Measurements from ENCODE around the gene SRGN. TPM values are rescaled to one million over a fixed set of nuclear protein-coding genes. Genes with fewer than 3 reads are reported as not detected.

SRGN gene
- polyA plus RNA-seq, 1 donor from 2014 or later: not detected

- Histone ChIP-seq H3K36me3 (ENCODE audit: insufficient read depth, low read length) (no peaks in the 10 kb centered on the region), H3F3A (ENCODE audit: insufficient read depth, low read length, poor library complexity, severe bottlenecking) (no peaks in the 10 kb centered on the region), H3K27me3 (ENCODE audit: insufficient read depth, low read depth, low read length) (no peaks in the 10 kb centered on the region), H4K20me1 (ENCODE audit: insufficient read depth) (no peaks in the 10 kb centered on the region), H3K27ac (ENCODE audit: low read length) (no peak overlapping the region), H3K9me2 (ENCODE audit: insufficient read depth, low read length) (no peaks in the 10 kb centered on the region), H3K9ac (ENCODE audit: low read length) (no peak overlapping the region), H2AFZ (ENCODE audit: low read depth, low read length) (no peak overlapping the region), H3K79me2 (replicated peaks; ENCODE audit: insufficient read depth, low read length) (peaks cover 55% of the 10 kb centered on the region), H3K4me2 (ENCODE audit: low read length) (no peak overlapping the region), H3K4me3 (ENCODE audit: low read length) (no peak overlapping the region), H3K9me3 (ENCODE audit: low read length) (no peaks in the 10 kb centered on the region)
- TF ChIP-seq REST (IDR thresholded peaks at IDR 0.05; ENCODE audit: borderline replicate concordance): no peak
- no peak for TF ChIP-seq POLR2AphosphoS5 (IDR thresholded peaks at IDR 0.05)
- no peak for TF ChIP-seq TAF1 (IDR thresholded peaks at IDR 0.05; ENCODE audit: low read depth)
- no peak for TF ChIP-seq SMC3 (conservative IDR thresholded peaks at IDR 0.05; ENCODE audit: poor library complexity)
- TF ChIP-seq RAD21 (conservative IDR thresholded peaks at IDR 0.05): no peak
- no peak for TF ChIP-seq CTCF (IDR thresholded peaks at IDR 0.05; ENCODE audit: poor library complexity, severe bottlenecking)
- no peak for TF ChIP-seq MXI1 (conservative IDR thresholded peaks at IDR 0.05; ENCODE audit: poor library complexity, severe bottlenecking)
- TF ChIP-seq EZH2 (IDR thresholded peaks at IDR 0.05; ENCODE audit: borderline replicate concordance, insufficient read depth, low read length, poor library complexity, severe bottlenecking): no peak
- no peak for TF ChIP-seq EP300 (conservative IDR thresholded peaks at IDR 0.05; ENCODE audit: poor library complexity, severe bottlenecking)
Observed at GRCh38 chr10:69130251-69130650, 42.3 kb downstream of the SRGN start.

- Histone ChIP-seq H3K4me2 (ENCODE audit: low read length) (no peak overlapping the region), H3K9ac (ENCODE audit: low read length) (no peak overlapping the region), H3K4me3 (ENCODE audit: low read length) (no peak overlapping the region), H4K20me1 (ENCODE audit: insufficient read depth) (peaks cover 3% of the 10 kb centered on the region), H3K36me3 (ENCODE audit: insufficient read depth, low read length) (no peaks in the 10 kb centered on the region), H2AFZ (ENCODE audit: low read depth, low read length) (no peak overlapping the region), H3K27me3 (ENCODE audit: insufficient read depth, low read depth, low read length) (no peaks in the 10 kb centered on the region), H3K9me3 (ENCODE audit: low read length) (no peaks in the 10 kb centered on the region), H3K79me2 (replicated peaks; ENCODE audit: insufficient read depth, low read length) (peaks cover 17% of the 10 kb centered on the region), H3F3A (ENCODE audit: insufficient read depth, low read length, poor library complexity, severe bottlenecking) (no peaks in the 10 kb centered on the region), H3K9me2 (ENCODE audit: insufficient read depth, low read length) (no peaks in the 10 kb centered on the region), H3K27ac (ENCODE audit: low read length) (no peak overlapping the region)
- TF ChIP-seq POLR2AphosphoS5 (IDR thresholded peaks at IDR 0.05) (no peak), SMC3 (conservative IDR thresholded peaks at IDR 0.05; ENCODE audit: poor library complexity) (no peak), EP300 (conservative IDR thresholded peaks at IDR 0.05; ENCODE audit: poor library complexity, severe bottlenecking) (no peak), CTCF (IDR thresholded peaks at IDR 0.05; ENCODE audit: poor library complexity, severe bottlenecking) (no peak), EZH2 (IDR thresholded peaks at IDR 0.05; ENCODE audit: borderline replicate concordance, insufficient read depth, low read length, poor library complexity, severe bottlenecking) (no peak), MXI1 (conservative IDR thresholded peaks at IDR 0.05; ENCODE audit: poor library complexity, severe bottlenecking) (no peak)
Observed at GRCh38 chr10:69139961-69140360, 52.1 kb downstream of the SRGN start.

Data from neural cell (in vitro differentiated cells).